ENCODE measurements around the gene AGBL4.

The AGBL4 gene

DNA sequence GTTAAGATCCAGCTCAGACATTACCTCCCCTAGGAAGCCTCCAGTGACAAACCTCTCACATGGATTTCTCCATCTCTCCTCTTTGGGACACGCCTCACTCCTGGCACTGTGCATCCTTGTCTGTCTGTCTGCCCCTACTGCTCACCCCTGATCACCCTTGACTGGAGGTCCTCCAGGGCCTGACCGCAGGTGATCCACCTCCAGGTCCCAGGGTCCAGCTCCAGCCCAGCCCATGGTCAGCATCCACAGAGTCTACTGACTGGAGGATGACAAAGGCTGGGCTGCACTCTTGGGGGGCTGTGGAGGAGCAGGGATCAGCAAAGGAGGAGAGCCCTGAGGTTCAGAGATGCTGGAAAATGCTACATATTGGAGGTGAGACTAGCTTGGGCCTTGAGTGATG is 1312.8 kb downstream of the AGBL4 start:
- TF ChIP-seq EZH2 (IDR thresholded peaks at IDR 0.05; ENCODE audit: borderline replicate concordance, low read length), result no peak
- TF ChIP-seq, protein P1, sequence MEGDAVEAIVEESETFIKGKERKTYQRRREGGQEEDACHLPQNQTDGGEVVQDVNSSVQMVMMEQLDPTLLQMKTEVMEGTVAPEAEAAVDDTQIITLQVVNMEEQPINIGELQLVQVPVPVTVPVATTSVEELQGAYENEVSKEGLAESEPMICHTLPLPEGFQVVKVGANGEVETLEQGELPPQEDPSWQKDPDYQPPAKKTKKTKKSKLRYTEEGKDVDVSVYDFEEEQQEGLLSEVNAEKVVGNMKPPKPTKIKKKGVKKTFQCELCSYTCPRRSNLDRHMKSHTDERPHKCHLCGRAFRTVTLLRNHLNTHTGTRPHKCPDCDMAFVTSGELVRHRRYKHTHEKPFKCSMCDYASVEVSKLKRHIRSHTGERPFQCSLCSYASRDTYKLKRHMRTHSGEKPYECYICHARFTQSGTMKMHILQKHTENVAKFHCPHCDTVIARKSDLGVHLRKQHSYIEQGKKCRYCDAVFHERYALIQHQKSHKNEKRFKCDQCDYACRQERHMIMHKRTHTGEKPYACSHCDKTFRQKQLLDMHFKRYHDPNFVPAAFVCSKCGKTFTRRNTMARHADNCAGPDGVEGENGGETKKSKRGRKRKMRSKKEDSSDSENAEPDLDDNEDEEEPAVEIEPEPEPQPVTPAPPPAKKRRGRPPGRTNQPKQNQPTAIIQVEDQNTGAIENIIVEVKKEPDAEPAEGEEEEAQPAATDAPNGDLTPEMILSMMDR (IDR thresholded peaks at IDR 0.05; ENCODE audit: low read length), result no peak
- Histone ChIP-seq H3K79me2 (ENCODE audit: insufficient read depth, low read length) (no peaks in the 10 kb centered on the region), H3K4me2 (ENCODE audit: low read length) (no peak overlapping the region), H4K20me1 (ENCODE audit: insufficient read depth, low read length) (no peaks in the 10 kb centered on the region), H3K9me3 (ENCODE audit: low read length) (no peaks in the 10 kb centered on the region), H3K27ac (ENCODE audit: low read depth, low read length, poor library complexity, severe bottlenecking) (no peak overlapping the region), H2AFZ (ENCODE audit: low read length) (no peak overlapping the region), H3K9ac (ENCODE audit: low read length) (no peak overlapping the region), H3K36me3 (ENCODE audit: insufficient read depth, low read length) (no peaks in the 10 kb centered on the region), H3K4me3 (ENCODE audit: low read depth, low read length, poor library complexity, severe bottlenecking) (no peak overlapping the region), H3K4me1 (ENCODE audit: insufficient read depth, low read length, severe bottlenecking) (no peaks in the 10 kb centered on the region), H3K9me2 (ENCODE audit: low read depth, low read length) (no peaks in the 10 kb centered on the region), H3F3A (ENCODE audit: insufficient read depth, low read length) (no peaks in the 10 kb centered on the region), H3K27me3 (ENCODE audit: insufficient read depth, low read length) (no peaks in the 10 kb centered on the region)

DNA sequence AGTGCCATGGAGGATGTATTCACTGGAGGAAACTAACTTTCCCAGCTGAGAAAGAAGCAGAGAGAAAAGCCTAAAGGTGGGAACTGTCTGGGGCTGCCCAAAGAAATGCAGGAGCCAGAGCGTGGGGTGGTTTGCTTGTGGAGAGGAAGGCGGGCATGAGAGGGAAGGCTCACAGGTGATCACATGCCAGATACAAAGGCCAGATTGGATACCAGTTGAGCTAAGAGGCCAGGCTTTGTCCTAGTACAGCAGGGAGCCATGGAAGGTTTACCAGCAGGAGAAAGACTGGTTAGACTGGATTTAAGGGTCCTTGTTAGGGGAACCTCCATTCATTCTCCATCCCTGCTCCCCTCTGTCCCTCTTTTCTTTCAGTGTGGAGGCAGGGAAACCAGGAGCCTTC is 1313.4 kb downstream of the AGBL4 start:
- no peak overlapping the region for H3K9ac ChIP-seq (ENCODE audit: low read length)
- H2AFZ ChIP-seq (ENCODE audit: low read length), result no peak overlapping the region
- H4K20me1 ChIP-seq (ENCODE audit: insufficient read depth, low read length), result no peaks in the 10 kb centered on the region
- no peaks in the 10 kb centered on the region for H3K27me3 ChIP-seq (ENCODE audit: insufficient read depth, low read length)
- H3F3A ChIP-seq (ENCODE audit: insufficient read depth, low read length), result no peaks in the 10 kb centered on the region
- no peak overlapping the region for H3K27ac ChIP-seq (ENCODE audit: low read depth, low read length, poor library complexity, severe bottlenecking)
- H3K4me3 ChIP-seq (ENCODE audit: low read depth, low read length, poor library complexity, severe bottlenecking), result no peak overlapping the region
- no peaks in the 10 kb centered on the region for H3K79me2 ChIP-seq (ENCODE audit: insufficient read depth, low read length)
- H3K4me2 ChIP-seq (ENCODE audit: low read length), result no peak overlapping the region
- TF ChIP-seq, protein P1 (IDR thresholded peaks at IDR 0.05; ENCODE audit: low read length), result no peak
- no peak for TF ChIP-seq EZH2 (IDR thresholded peaks at IDR 0.05; ENCODE audit: borderline replicate concordance, low read length)
- H3K36me3 ChIP-seq (ENCODE audit: insufficient read depth, low read length), result no peaks in the 10 kb centered on the region
- no peaks in the 10 kb centered on the region for H3K4me1 ChIP-seq (ENCODE audit: insufficient read depth, low read length, severe bottlenecking)
- no peaks in the 10 kb centered on the region for H3K9me2 ChIP-seq (ENCODE audit: low read depth, low read length)
- H3K9me3 ChIP-seq (ENCODE audit: low read length), result no peaks in the 10 kb centered on the region

DNA sequence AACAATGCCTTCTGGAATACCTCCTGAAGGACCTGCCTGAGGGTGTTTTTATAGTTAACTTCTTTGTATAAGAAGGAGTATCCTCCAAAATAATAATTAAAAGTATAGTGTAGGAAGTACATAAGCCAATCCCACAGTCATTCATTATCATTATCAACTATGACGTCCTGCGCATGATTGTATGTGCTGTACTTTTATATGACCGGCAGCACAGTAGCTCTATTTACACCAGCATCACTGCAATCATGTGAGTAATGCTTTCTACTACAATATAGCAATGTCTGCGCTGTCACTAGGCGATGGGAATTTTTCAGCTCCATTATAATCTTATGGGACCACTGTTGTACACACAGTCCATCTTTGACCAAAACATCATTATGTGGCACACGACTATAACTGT is 1319.0 kb downstream of the AGBL4 start:
- Histone ChIP-seq H3K4me1 (ENCODE audit: insufficient read depth, low read length, severe bottlenecking) (no peaks in the 10 kb centered on the region), H3F3A (ENCODE audit: insufficient read depth, low read length) (no peaks in the 10 kb centered on the region), H3K9ac (ENCODE audit: low read length) (no peak overlapping the region), H4K20me1 (ENCODE audit: insufficient read depth, low read length) (no peaks in the 10 kb centered on the region), H3K4me3 (ENCODE audit: low read depth, low read length, poor library complexity, severe bottlenecking) (no peak overlapping the region), H3K36me3 (ENCODE audit: insufficient read depth, low read length) (no peaks in the 10 kb centered on the region), H3K9me2 (ENCODE audit: low read depth, low read length) (no peaks in the 10 kb centered on the region), H2AFZ (ENCODE audit: low read length) (no peak overlapping the region), H3K4me2 (ENCODE audit: low read length) (no peak overlapping the region), H3K9me3 (ENCODE audit: low read length) (no peaks in the 10 kb centered on the region), H3K79me2 (ENCODE audit: insufficient read depth, low read length) (no peaks in the 10 kb centered on the region), H3K27ac (ENCODE audit: low read depth, low read length, poor library complexity, severe bottlenecking) (no peak overlapping the region), H3K27me3 (ENCODE audit: insufficient read depth, low read length) (no peaks in the 10 kb centered on the region)
- TF ChIP-seq, protein P1 (IDR thresholded peaks at IDR 0.05; ENCODE audit: low read length), result no peak
- TF ChIP-seq EZH2 (IDR thresholded peaks at IDR 0.05; ENCODE audit: borderline replicate concordance, low read length), result no peak

Data from OCI-LY1 (cell line).